Measurements from ENCODE around the gene PIP5K1B.

- no peak for TF ChIP-seq CTCF (IDR thresholded peaks at IDR 0.05 in 4 of 5, conservative IDR thresholded peaks at IDR 0.05 in 1 of 5)
- TF ChIP-seq POLR2A (IDR thresholded peaks at IDR 0.05), result no peak
Observed at GRCh38 chr9:68832101-68832500, 127.1 kb downstream of the PIP5K1B start.
